Suprapubic skin (tissue), 4 donors: ENCODE measurements around the gene FNDC5. TPM values are rescaled to one million over a fixed set of nuclear protein-coding genes. Genes with fewer than 3 reads are reported as not detected.

Source experiments
- DNase-seq, 2 donors: peaks; one replicate each; pipeline ENCODE4 v3.0.0-alpha.2; 2019; ENCODE audit warnings: low spot score in 2 of 2
- H3K27ac ChIP-seq: fragments of 200-600 bp; sonication (generic); one replicate; pipeline ENCODE4 v1.5.1; 2019
- H3K27me3 ChIP-seq: fragments of 200-600 bp; sonication (generic); one replicate; pipeline ENCODE4 v1.5.1; 2019
- H3K36me3 ChIP-seq: fragments of 200-600 bp; sonication (generic); one replicate; pipeline ENCODE4 v1.5.1; 2019
- H3K4me1 ChIP-seq: fragments of 200-600 bp; sonication (generic); one replicate; pipeline ENCODE4 v1.5.1; 2019
- H3K4me3 ChIP-seq: fragments of 200-600 bp; sonication (generic); one replicate; pipeline ENCODE4 v1.5.1; 2019; ENCODE audit warnings: mild to moderate bottlenecking
- H3K9me3 ChIP-seq: fragments of 200-600 bp; sonication (generic); one replicate; pipeline ENCODE4 v1.5.1; 2019
- CTCF ChIP-seq, 2 donors: fragments of 200-600 bp in 1 of 2; fragments of 450-650 bp in 1 of 2; sonication (generic) in 1 of 2; IDR thresholded peaks; one replicate each; pipeline ENCODE4 v1.5.1; 2016 to 2019; ENCODE audit warnings: antibody characterized with exemption in 2 of 2, mild to moderate bottlenecking in 1 of 2, moderate library complexity in 1 of 2
- EP300 ChIP-seq: sonication (generic); formaldehyde crosslinking; IDR thresholded peaks from one replicate; pipeline ENCODE4 v1.6.1; 2017; ENCODE audit warnings: antibody characterized with exemption
- POLR2A ChIP-seq, 2 donors: fragments of 450-650 bp; IDR thresholded peaks; one replicate each; pipeline ENCODE4 v1.6.1; 2017; ENCODE audit warnings: antibody characterized with exemption in 2 of 2, mild to moderate bottlenecking in 2 of 2, moderate library complexity in 2 of 2
- POLR2AphosphoS5 ChIP-seq, 3 donors: sonication (generic); formaldehyde crosslinking; IDR thresholded peaks; one replicate each; pipeline ENCODE4 v1.6.1; 2017; ENCODE audit warnings: antibody characterized with exemption in 3 of 3
- WGBS: methylation state at CpG from one replicate; pipeline ENCODE4 v1.1.5; 2018; 5-methylcytosine and 5-hydroxymethylcytosine counted together
- total RNA-seq, 4 donors: library from RNA; depleted of rRNA; stranded (reverse); fragments of >200 nt; gene quantifications; one replicate each; pipeline ENCODE4 v1.1.0, GENCODE V29; 2016

Gene FNDC5
- total RNA-seq, 4 donors from 2014 or later: 0.48 to 3.0 (median 1.6) TPM; not detected in 1

GRCh38 chr1:32886828-32887414 lies 16.2 kb upstream of the FNDC5 start:
- TF ChIP-seq POLR2AphosphoS5 (IDR thresholded peaks at IDR 0.05) (no peak), EP300 (no peak), POLR2A (IDR thresholded peaks at IDR 0.05) (no peak), CTCF (IDR thresholded peaks at IDR 0.05) (no peak)
- no peaks in the 10 kb centered on the region for H3K9me3 ChIP-seq
- H3K36me3 ChIP-seq: no peaks in the 10 kb centered on the region
- H3K27ac ChIP-seq: no peak overlapping the region
- H3K4me1 ChIP-seq: peaks cover 14% of the 10 kb centered on the region
- DNase-seq: no peak
- 44% methylated on average over 15 of the region's 19 CpGs for WGBS
- H3K4me3 ChIP-seq: no peak overlapping the region
- peaks cover 43% of the 10 kb centered on the region for H3K27me3 ChIP-seq

GRCh38 chr1:32886004-32886827 lies 15.5 kb upstream of the FNDC5 start, which contains the start of gene HPCA:
Gene HPCA (plus strand): TSS chr1:32886491. CDS start chr1:32888899, 2,408 bp downstream.
- Histone ChIP-seq H3K4me3 (peak within 1 kb of the TSS; percentile 38), H3K27me3 (peaks cover 43% of the 10 kb centered on the region), H3K27ac (no peak within 1 kb of the TSS), H3K36me3 (no peaks in the 10 kb centered on the region), H3K9me3 (no peaks in the 10 kb centered on the region), H3K4me1 (peaks cover 14% of the 10 kb centered on the region)
- 7% methylated on average over 23 of the region's 79 CpGs for WGBS
- TF ChIP-seq POLR2A (IDR thresholded peaks at IDR 0.05): no peak
- peak in 1 of 2 donors; percentile 60 for TF ChIP-seq CTCF (IDR thresholded peaks at IDR 0.05)
- TF ChIP-seq EP300: no peak
- TF ChIP-seq POLR2AphosphoS5 (IDR thresholded peaks at IDR 0.05): no peak
- DNase-seq: no peak

- DNase-seq: no peak
- Histone ChIP-seq H3K27ac (no peak overlapping the region), H3K36me3 (no peaks in the 10 kb centered on the region), H3K9me3 (no peaks in the 10 kb centered on the region), H3K27me3 (peaks cover 43% of the 10 kb centered on the region), H3K4me1 (peaks cover 14% of the 10 kb centered on the region), H3K4me3 (no peak overlapping the region)
- WGBS: 19% methylated on average over 8 of the region's 8 CpGs
- TF ChIP-seq EP300 (no peak), CTCF (IDR thresholded peaks at IDR 0.05) (no peak), POLR2AphosphoS5 (IDR thresholded peaks at IDR 0.05) (no peak), POLR2A (IDR thresholded peaks at IDR 0.05) (no peak)
These were observed 14.9 kb upstream of the FNDC5 start for GRCh38 chr1:32885676-32886003.

GRCh38 chr1:32884726-32885125 lies 14.0 kb upstream of the FNDC5 start:
- no peaks in the 10 kb centered on the region for H3K36me3 ChIP-seq
- H3K27me3 ChIP-seq: peaks cover 43% of the 10 kb centered on the region
- no peaks in the 10 kb centered on the region for H3K9me3 ChIP-seq
- 28% methylated on average over 10 of the region's 12 CpGs for WGBS
- no peak overlapping the region for H3K27ac ChIP-seq
- no peak overlapping the region for H3K4me3 ChIP-seq
- peaks cover 14% of the 10 kb centered on the region for H3K4me1 ChIP-seq
- TF ChIP-seq POLR2A (IDR thresholded peaks at IDR 0.05): no peak
- TF ChIP-seq CTCF (IDR thresholded peaks at IDR 0.05): no peak
- no peak for TF ChIP-seq EP300
- no peak for TF ChIP-seq POLR2AphosphoS5 (IDR thresholded peaks at IDR 0.05)
- DNase-seq: no peak

GRCh38 chr1:32884032-32884372 lies 13.3 kb upstream of the FNDC5 start:
- peaks cover 46% of the 10 kb centered on the region for H3K27me3 ChIP-seq
- no peaks in the 10 kb centered on the region for H3K36me3 ChIP-seq
- no peak overlapping the region for H3K27ac ChIP-seq
- WGBS: 86% methylated on average over 1 of the region's 4 CpGs
- TF ChIP-seq POLR2A (IDR thresholded peaks at IDR 0.05): no peak
- no peak for TF ChIP-seq CTCF (IDR thresholded peaks at IDR 0.05)
- TF ChIP-seq POLR2AphosphoS5 (IDR thresholded peaks at IDR 0.05): no peak
- no peak for TF ChIP-seq EP300
- no peaks in the 10 kb centered on the region for H3K9me3 ChIP-seq
- DNase-seq: no peak
- no peak overlapping the region for H3K4me3 ChIP-seq
- peaks cover 14% of the 10 kb centered on the region for H3K4me1 ChIP-seq
